HG02642 (cell line): Measurements from ENCODE around the gene RNF40.

Experiments
- ATAC-seq: cut with Tn5 transposase; IDR thresholded peaks from one replicate; pipeline ENCODE4 v1.9.1; 2021; ENCODE audit warnings: mild to moderate bottlenecking; ENCODE audit not compliant: unreplicated experiment, poor library complexity

RNF40 gene

DNA sequence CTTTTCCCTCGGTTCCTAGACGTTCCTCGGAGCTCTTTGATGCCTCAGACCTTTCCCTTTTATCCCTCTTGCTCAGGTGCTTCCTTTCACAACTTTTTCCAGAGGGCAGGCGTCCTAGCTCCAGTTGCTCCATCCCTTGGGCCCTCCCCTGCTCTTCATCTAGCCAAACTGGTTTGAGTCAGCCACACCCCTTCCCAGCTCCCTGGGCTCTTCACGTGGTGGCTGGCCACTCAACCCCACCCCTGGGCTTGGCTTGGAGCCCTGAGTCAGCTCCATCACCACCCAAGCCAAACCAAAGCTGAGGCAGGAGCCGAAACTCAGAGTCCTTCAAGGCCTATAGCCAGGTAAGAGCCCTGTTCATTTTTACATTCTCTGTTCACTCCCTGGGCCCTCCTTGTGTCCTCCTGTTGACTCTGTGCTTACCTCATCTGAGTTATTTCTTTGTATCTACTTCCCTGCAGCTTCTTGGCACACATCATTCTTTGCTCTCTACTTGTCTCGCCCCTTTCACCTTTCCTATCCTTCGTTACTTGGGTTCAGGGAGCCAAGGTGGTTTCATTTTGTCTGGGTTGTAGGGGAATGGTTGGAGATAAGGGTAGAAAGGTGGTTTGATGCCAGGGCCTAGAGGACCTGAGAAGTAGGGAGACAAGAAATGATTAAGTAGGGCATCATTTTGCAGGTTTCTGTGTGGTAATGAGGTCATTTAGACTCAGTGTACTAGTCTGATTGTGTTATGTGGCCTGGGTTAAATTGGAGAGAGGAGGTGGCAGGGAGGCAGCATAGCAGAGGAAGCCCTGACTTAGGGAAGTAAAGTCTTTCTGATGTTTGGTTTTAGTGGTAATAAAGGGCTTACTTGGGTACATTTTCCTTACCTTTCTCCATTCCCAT is 21.5 kb upstream of the RNF40 start:
- ATAC-seq = no peak

DNA sequence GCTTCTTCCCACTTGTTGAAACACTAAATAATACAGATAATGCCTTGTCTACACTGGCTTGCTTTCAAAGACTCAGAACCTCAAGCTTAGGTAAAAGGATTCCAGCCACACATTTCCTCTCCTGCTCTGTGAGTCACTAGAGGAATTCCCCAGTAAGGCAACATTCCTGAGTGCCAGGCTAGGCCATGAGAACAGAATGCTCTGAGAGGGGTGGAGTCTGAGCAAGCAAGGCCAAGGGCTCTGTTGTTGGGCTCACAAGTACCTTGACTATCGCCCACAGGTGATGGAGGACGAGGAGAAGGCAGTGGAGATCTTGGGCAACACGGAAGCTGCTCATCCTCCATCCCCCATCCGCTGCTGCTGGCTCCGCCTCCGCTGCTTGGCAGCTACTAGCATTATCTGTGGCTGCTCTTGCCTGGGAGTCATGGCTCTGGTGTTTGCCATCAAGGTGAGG is 20.6 kb upstream of the RNF40 start:
- ATAC-seq = no peak

- ATAC-seq = no peak
Observed at GRCh38 chr16:30743716-30744115, 18.4 kb upstream of the RNF40 start.

DNA sequence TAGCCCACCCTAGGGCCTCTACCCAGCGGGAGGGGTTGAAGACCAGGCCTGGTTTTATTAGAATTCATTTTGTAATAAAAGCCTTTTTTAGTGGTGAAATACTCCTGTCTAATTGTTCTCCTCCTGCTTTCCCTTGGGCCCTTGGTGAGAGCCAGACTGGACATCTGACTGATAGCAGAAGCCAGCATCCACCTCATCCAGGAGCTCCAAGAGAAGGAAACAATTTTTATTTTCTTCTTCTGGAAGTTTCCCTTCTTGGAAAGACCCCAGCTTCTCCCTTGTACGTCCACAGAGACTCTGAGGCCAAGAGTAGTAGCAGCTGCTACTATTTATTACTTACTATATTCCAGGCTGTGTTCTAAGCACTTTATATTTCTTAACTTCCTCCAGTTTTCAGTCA is 17.9 kb upstream of the RNF40 start:
- no peak for ATAC-seq

DNA sequence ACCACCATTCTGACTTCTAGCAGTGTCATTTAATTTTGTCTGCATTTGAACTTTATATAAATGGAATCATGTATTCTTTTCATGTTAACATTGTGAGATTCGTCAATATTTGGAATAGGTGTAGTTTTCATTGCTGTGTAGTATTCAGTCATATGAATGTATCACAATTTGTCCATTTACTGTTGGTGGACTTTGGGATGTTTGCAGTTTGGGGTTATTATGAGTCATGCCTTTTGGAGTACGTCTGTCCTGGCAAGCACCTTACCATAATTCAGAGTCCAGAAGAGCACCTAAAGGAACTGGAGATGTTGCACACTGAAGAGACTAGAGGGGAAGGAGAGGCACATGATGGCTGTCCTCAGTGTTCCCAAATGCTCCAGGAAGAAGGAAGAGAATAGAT is 17.0 kb upstream of the RNF40 start:
- ATAC-seq = no peak

- ATAC-seq = no peak
Observed at GRCh38 chr16:30746638-30747175, 15.4 kb upstream of the RNF40 start.

DNA sequence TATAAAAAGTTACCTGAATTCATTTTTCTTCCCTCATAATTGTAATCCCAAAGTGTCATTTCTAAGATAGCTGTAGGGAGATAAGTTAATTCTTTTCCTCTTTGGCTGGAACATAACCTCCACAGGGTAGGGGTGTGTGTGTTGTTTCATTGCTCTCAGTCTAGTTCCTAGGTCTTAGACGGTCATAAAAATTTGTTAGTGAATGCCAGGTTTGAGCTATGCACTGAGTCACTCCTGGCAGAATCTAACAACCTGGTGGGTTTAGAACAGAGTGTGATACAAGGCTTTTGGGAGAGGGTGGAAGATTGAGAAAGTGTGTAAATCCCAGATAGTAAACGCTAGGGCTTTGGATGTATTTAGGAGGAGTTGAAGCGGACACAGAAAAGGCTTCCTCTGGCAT is 14.8 kb upstream of the RNF40 start:
- ATAC-seq = no peak

GRCh38 chr16:30747799-30748633 is 14.1 kb upstream of the RNF40 start, which contains the start of gene PHKG2:
Gene PHKG2 (plus strand): TSS chr16:30748425. CDS start chr16:30748821, 396 bp downstream.
- peak; percentile 96 for ATAC-seq

DNA sequence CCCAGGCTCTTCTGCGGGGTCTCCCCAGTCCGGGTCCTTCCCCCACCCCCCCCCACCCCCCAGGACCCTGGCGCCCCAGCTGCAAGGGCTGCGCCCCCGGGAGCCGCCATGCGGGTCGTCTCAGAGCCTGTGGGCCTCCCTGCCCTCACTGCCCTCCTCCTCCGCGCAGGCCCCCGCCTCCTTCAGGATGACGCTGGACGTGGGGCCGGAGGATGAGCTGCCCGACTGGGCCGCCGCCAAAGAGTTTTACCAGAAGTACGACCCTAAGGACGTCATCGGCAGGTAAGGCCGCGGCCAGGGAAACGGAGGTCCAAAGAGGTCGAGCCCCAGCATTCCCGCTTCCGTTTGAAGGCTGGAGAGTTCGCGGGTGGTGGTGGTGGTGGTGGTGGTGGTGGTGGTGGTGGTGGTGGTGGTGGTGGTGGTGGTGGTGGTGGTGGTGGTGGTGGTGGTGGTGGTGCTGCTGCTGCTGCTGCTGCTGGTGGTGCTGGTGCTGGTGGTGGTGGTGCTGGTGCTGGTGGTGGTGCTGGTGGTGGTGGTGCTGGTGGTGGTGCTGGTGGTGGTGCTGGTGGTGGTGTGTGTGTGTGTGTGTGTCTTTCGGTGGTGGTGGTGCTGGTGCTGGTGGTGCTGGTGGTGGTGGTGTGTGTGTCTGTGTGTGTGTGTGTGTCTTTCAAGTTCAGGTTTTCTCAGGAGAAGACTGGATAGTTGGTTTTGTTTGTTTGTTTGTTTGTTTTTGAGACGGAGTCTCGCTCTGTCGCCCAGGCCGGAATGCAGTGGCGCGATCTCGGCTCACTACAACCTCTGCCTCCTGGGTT is 13.3 kb upstream of the RNF40 start:
- ATAC-seq = peak; percentile 25

- no peak for ATAC-seq
Observed at GRCh38 chr16:30750201-30750600, 11.9 kb upstream of the RNF40 start.

DNA sequence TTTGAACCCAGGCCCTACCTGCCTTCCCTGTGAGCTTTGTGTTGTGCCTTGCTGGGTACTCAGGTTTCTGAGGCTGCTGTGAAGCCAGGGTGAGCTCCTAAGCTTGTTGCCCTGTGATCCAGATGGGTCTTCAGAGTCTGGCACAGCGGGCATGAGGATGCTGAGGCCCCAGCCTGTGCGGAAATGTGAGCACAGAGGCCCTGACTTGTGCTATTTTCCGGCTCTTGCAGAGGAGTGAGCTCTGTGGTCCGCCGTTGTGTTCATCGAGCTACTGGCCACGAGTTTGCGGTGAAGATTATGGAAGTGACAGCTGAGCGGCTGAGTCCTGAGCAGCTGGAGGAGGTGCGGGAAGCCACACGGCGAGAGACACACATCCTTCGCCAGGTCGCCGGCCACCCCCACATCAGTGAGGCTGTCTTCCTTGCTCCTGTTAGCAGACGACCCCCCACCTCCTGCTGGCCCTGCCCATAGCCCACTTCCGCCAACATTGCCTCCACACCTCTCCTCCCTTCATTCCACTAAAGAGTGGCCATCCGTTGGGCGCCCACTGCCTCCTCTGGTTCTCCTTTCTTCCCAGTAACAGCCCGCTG is 11.2 kb upstream of the RNF40 start:
- no peak for ATAC-seq

GRCh38 chr16:30753596-30753995 is 8.5 kb upstream of the RNF40 start:
- no peak for ATAC-seq

- ATAC-seq = no peak
Observed at GRCh38 chr16:30755955-30756780, 6.0 kb upstream of the RNF40 start.

DNA sequence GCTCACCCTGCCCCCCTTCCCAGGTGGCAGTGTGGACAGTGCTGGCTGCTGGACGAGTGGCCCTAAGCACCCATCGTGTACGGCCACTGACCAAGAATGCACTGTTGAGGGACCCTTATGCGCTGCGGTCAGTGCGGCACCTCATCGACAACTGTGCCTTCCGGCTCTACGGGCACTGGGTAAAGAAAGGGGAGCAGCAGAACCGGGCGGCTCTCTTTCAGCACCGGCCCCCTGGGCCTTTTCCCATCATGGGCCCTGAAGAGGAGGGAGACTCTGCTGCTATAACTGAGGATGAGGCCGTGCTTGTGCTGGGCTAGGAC is 5.4 kb upstream of the RNF40 start:
- no peak for ATAC-seq

- no peak for ATAC-seq
Observed at GRCh38 chr16:30757316-30757715, 4.8 kb upstream of the RNF40 start.

GRCh38 chr16:30758988-30759491 is 3.1 kb upstream of the RNF40 start:
- ATAC-seq = no peak

- no peak for ATAC-seq
Observed at GRCh38 chr16:30760001-30760559, 2.0 kb upstream of the RNF40 start.

- no peak for ATAC-seq
Observed at GRCh38 chr16:30760577-30761426, 1.3 kb upstream of the RNF40 start.
